Measurements from ENCODE around the gene CLIC3.

CLIC3 gene

DNA sequence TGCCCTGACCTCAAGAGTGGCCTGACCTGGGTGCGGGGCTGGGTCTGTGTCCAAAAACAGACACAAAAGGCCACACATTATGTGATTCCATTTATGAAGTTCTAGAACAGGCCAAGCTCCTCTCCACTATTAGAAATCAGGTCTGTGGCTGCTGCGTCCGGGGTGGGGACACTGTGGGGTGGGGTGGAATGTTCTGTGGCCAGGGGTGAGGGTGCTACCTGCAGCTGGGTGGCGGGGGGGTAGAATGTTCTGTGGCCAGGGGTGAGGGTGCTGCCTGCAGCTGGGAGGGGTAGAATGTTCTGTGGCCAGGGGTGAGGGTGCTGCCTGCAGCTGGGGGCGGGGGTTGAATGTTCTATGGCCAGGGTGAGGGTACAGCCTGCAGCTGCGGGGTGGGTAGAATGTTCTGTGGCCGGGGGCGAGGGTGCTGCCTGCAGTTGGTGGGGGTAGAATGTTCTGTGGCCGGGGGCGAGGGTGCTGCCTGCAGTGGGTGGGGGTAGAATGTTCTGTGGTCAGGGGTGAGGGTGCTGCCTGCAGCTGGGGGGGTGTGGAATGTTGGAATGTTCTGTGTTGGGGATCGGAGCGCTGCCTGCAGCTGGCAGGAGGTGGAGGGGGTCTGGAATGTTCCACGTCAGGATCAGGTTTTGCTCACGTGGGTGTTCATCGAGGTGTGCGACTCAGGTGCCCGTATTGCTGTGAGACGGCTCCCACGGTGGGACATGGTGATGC is 36.0 kb downstream of the CLIC3 start:
- Mint-ChIP-seq H3K27ac (no peak overlapping the region), H3K36me3 (ENCODE audit: low read depth) (no peaks in the 10 kb centered on the region), H3K4me1 (ENCODE audit: low read depth) (peaks cover 8% of the 10 kb centered on the region), H3K4me3 (no peak overlapping the region), H3K9me3 (peaks cover 10% of the 10 kb centered on the region), H3K27me3 (peaks cover 11% of the 10 kb centered on the region)
- intact Hi-C loops (cut with micrococcal nuclease): no loop called here

DNA sequence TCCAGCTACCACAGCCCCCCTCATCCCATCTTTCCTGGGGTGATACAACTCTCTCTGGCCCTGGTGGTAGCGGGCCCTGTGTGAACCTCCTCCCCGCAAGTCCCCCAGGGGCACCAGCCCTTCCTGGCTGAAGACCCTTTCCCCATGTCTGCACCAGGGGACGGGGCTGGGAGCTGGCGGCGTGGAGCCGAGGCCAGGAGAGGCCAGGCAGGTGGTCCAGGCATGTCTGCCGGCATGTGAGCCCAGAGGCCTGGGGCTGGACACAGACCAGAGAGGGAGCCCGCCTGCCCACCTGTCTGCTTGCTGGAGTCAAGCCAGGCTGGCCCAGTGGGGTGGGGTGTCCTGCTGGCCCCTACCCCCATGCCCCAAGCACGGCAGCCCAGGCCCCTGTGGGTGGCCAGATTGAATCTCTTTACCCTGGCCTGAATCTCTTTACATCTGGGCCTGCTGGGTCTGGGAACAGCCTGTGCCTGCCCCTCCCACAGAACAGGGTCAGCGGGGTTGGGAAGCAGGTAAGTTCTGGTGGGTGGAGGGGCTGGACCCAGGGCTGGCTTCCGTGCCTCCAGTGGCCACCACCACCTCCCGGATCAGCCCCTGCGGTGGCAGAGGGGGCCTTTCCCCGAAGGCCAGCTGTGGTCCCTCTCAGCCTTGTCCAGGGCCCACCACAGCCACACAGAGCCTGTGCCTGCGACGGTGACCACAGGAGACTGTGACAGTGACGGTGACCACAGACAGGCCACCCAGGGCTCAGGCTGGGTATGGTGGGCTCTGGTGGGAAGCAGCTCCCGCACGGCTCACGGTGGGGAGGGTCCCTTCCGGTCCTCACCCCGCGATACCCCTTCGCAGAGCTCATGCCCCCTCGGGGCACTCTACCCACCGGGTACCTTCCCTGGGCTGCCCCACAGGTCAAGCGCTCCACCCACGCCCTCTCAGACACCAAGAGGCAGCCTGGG is 37.2 kb downstream of the CLIC3 start:
- Mint-ChIP-seq H3K4me3 (no peak overlapping the region), H3K27ac (no peak overlapping the region)

DNA sequence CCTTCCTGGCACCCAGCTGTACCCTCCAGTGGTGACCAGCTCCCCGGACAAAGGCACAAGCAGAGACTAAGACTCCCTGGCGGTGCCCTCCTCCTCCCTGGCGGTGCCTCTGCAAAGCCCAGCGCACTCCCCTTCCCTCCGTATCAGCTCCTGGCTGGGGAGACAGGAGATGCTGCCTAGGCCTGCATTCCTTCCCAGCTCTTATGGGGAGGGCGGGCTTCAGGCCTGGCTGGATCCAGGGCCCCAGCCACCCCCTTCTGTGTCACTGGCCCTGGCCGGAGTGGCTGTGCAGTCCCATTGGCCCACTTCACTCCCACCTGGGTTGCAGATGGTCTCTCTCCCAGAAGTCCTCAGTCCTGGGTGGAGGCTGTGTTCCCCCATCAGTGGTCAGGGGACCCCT is 37.9 kb downstream of the CLIC3 start:
- H3K4me1 Mint-ChIP-seq (ENCODE audit: low read depth): no peaks in the 10 kb centered on the region

More for the DNA sequence above, 37.2 kb downstream of the CLIC3 start:
- no peaks in the 10 kb centered on the region for H3K36me3 Mint-ChIP-seq (ENCODE audit: low read depth)
- H3K9me3 Mint-ChIP-seq: peaks cover 10% of the 10 kb centered on the region
- intact Hi-C loops (cut with micrococcal nuclease): no loop called here
- peaks cover 1% of the 10 kb centered on the region for H3K4me1 Mint-ChIP-seq (ENCODE audit: low read depth)
- H3K27me3 Mint-ChIP-seq: peaks cover 16% of the 10 kb centered on the region

DNA sequence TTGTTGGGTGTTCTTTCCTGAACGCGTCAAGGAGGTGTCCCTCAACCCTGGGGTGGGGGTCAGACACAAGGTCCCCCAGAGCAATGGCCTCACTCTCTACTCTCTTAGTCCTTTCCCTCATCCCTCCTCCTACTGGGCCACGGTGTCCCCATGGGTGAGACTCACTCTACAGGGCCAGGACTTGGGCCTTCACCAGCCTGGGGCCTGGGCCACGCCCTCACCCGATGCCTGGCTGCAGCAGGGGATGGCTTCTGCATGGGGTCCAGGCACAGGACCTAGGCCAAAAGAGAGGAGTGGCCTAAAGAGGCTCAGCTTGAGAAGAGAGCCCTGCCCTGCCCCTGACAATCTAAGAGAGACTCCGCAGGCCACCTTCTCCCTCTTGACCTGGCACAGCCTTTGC is 38.5 kb downstream of the CLIC3 start:
- H3K27ac Mint-ChIP-seq: no peak overlapping the region

More for the DNA sequence above, 37.9 kb downstream of the CLIC3 start:
- no peak overlapping the region for H3K27ac Mint-ChIP-seq
- H3K27me3 Mint-ChIP-seq: peaks cover 16% of the 10 kb centered on the region
- intact Hi-C loops (cut with micrococcal nuclease): no loop called here
- no peaks in the 10 kb centered on the region for H3K36me3 Mint-ChIP-seq (ENCODE audit: low read depth)
- no peak overlapping the region for H3K4me3 Mint-ChIP-seq
- H3K9me3 Mint-ChIP-seq: peaks cover 10% of the 10 kb centered on the region

DNA sequence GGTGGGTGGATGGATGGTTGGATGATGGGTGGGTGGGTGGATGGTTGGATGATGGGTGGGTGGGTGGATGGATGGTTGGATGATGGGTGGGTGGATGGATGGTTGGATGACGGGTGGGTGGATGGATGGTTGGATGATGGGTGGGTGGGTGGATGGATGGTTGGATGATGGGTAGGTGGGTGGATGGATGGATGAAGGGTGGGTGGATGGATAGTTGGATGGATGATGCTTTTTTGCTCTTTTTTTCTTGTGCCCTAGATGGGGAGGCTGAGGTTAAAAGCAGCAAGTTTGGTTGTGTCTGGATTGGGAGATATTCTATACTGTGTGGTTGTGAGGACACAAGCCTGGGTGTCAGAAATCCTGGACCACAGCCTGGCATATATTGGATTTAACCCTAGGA is 38.9 kb downstream of the CLIC3 start:
- H3K4me3 Mint-ChIP-seq: no peak overlapping the region
- peaks cover 10% of the 10 kb centered on the region for H3K9me3 Mint-ChIP-seq
- H3K27me3 Mint-ChIP-seq: peaks cover 13% of the 10 kb centered on the region
- intact Hi-C loops (cut with micrococcal nuclease): no loop called here
- H3K27ac Mint-ChIP-seq: no peak overlapping the region
- no peaks in the 10 kb centered on the region for H3K4me1 Mint-ChIP-seq (ENCODE audit: low read depth)
- H3K36me3 Mint-ChIP-seq (ENCODE audit: low read depth): no peaks in the 10 kb centered on the region

More for the DNA sequence above, 38.5 kb downstream of the CLIC3 start:
- Mint-ChIP-seq H3K9me3 (peaks cover 10% of the 10 kb centered on the region), H3K36me3 (ENCODE audit: low read depth) (no peaks in the 10 kb centered on the region), H3K4me1 (ENCODE audit: low read depth) (no peaks in the 10 kb centered on the region), H3K4me3 (no peak overlapping the region), H3K27me3 (peaks cover 14% of the 10 kb centered on the region)
- intact Hi-C loops (cut with micrococcal nuclease): no loop called here

DNA sequence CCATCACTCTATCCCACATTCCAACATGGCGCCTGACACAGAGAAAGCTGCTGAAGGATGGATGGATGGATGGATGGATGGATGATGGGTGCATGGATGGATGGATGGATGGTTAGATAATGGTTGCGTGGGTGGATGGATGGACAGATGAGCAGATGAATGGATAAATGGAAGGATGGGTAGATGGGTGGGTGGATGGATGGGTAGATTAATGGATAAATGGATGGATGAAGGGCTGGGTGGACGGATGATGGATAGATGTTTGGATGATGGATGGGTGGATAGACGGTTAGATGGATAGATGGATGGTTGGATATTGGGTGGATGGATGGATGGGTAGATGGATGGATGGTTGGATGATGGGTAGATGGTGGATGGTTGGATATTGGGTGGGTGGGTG is 39.8 kb downstream of the CLIC3 start:
- intact Hi-C loops (cut with micrococcal nuclease): no loop called here
- no peak overlapping the region for H3K27ac Mint-ChIP-seq
- no peak overlapping the region for H3K4me3 Mint-ChIP-seq

DNA sequence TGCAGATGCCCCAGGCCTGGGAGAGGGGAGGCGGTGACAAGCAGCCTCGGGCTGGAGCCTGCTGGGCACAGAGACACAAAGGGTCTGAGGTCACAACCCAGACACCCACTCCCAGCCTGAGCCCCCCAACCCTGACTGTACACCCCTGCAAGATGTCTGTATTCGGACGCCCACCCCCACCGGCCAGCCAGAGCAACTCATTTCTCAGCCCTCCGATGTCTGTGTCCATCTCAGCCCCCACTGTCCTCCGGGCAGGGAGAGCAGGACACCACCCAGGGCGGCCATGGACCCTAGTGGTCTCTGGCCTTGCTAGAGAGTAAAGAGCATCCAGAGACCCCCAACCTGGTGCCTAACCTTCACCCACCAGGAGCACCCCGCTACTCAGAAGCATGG is 40.4 kb downstream of the CLIC3 start:
- H3K4me1 Mint-ChIP-seq (ENCODE audit: low read depth): no peaks in the 10 kb centered on the region
- peaks cover 13% of the 10 kb centered on the region for H3K27me3 Mint-ChIP-seq
- no peak overlapping the region for H3K4me3 Mint-ChIP-seq
- no peak overlapping the region for H3K27ac Mint-ChIP-seq
- H3K9me3 Mint-ChIP-seq: peaks cover 10% of the 10 kb centered on the region
- intact Hi-C loops (cut with micrococcal nuclease): no loop called here
- H3K36me3 Mint-ChIP-seq (ENCODE audit: low read depth): no peaks in the 10 kb centered on the region

More for the DNA sequence above, 39.8 kb downstream of the CLIC3 start:
- Mint-ChIP-seq H3K9me3 (peaks cover 10% of the 10 kb centered on the region), H3K27me3 (peaks cover 13% of the 10 kb centered on the region), H3K36me3 (ENCODE audit: low read depth) (no peaks in the 10 kb centered on the region), H3K4me1 (ENCODE audit: low read depth) (no peaks in the 10 kb centered on the region)

DNA sequence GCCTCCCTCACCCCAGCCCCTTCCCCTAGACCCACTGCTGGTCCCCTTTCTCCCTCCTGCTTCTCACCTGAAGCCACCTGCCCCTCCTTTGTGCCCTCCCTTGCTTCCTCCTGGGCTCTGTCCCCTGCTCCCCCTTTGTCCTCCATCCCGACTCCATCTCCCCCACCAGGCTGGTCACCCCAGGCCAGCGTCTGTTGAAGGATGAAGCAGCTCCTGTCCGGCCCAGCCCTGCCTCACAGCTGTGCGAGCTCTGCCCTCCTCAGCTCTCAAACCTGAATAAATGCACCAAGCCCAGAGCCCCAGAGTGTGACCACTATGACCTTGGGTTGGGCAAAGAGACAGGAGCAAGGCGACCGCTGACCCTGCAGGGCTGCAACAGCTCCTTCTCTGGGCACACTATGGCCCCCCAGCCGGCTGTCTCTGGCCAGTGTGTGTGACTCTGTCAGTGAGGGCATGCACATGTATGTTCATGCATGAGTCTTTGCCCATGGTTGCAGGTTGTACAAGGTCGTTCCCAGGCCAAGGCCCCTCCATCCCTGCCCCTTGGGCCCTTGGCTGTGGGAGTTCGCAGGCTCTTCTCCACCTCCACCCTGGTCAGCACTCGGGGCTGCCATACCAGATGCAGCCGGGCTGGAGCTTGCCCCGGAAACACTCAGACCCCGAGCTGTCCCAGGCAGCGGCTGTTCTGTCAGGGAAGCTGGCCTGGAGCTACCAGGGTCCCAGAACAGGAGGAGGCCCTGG is 41.0 kb downstream of the CLIC3 start:
- Mint-ChIP-seq H3K4me3 (no peak overlapping the region), H3K4me1 (ENCODE audit: low read depth) (peaks cover 5% of the 10 kb centered on the region), H3K9me3 (peaks cover 10% of the 10 kb centered on the region), H3K27me3 (peaks cover 11% of the 10 kb centered on the region), H3K27ac (no peak overlapping the region), H3K36me3 (ENCODE audit: low read depth) (no peaks in the 10 kb centered on the region)
- intact Hi-C loops (cut with micrococcal nuclease): no loop called here

DNA sequence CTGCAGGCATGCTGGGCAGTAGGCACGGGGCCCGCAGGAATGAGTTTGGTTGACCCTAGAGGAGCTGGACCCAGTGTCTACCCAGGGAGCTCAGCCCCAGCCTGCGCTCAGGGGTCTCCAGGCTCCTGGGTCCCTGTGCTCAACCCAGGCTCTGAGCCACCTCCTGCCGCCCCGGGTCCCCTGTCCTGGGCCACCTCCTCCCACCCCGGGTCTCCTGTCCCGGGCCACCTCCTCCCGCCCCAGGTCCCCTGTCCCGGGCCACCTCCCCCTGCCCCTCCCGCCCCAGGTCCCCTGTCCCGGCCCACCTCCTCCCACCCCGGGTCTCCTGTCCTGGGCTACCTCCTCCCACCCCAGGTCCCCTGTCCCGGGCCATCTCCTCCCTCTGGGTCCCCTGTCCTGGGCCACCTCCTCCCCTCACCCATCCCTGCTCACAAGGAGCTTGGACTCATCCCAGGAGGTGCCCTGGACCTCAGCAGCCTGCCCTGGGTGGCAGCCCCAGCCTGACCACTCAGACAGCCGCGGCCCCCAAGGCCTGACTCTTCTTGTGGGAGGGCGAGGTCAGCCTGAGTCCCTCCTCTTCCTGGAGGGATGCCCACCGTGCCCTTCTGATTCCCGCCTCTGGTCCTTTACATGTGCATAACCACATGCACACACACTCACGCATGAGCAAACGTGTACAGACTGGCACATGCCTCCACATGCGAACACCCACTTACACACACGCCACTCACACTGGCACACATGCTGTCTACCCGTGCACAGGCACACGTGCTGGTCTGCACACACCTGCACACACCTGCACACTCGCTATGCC is 41.9 kb downstream of the CLIC3 start:
- intact Hi-C loops (cut with micrococcal nuclease): no loop called here
- peaks cover 11% of the 10 kb centered on the region for H3K27me3 Mint-ChIP-seq
- H3K4me1 Mint-ChIP-seq (ENCODE audit: low read depth): peaks cover 11% of the 10 kb centered on the region
- no peak overlapping the region for H3K27ac Mint-ChIP-seq
- H3K4me3 Mint-ChIP-seq: no peak overlapping the region
- H3K9me3 Mint-ChIP-seq: peaks cover 10% of the 10 kb centered on the region
- H3K36me3 Mint-ChIP-seq (ENCODE audit: low read depth): no peaks in the 10 kb centered on the region

DNA sequence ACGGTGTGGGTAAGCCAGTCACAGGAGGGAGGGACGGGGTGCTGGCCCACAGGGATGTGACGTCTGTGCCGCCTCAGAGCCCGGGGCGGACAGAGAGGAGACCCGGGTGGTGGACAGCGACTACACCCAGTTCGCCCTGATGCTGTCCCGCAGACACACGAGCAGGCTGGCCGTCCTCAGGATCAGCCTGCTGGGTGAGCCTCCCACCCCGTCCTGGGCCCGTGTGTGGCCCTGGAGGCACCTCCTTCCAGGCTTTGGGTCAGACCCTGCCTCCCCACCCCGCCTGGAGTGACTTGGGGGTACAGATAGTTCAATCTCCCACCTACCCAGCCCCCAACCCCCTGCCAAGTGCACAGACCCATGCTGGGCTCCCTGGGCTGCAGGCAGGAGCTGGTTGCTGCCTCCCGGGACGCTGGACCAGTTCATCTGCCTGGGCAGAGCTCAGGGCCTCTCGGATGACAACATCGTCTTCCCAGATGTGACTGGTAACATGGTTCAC is 42.5 kb downstream of the CLIC3 start:
- intact Hi-C loops (cut with micrococcal nuclease): no loop called here
- no peak overlapping the region for H3K27ac Mint-ChIP-seq
- no peaks in the 10 kb centered on the region for H3K36me3 Mint-ChIP-seq (ENCODE audit: low read depth)
- peaks cover 10% of the 10 kb centered on the region for H3K9me3 Mint-ChIP-seq
- no peak overlapping the region for H3K4me3 Mint-ChIP-seq
- peaks cover 11% of the 10 kb centered on the region for H3K4me1 Mint-ChIP-seq (ENCODE audit: low read depth)
- H3K27me3 Mint-ChIP-seq: peaks cover 11% of the 10 kb centered on the region

DNA sequence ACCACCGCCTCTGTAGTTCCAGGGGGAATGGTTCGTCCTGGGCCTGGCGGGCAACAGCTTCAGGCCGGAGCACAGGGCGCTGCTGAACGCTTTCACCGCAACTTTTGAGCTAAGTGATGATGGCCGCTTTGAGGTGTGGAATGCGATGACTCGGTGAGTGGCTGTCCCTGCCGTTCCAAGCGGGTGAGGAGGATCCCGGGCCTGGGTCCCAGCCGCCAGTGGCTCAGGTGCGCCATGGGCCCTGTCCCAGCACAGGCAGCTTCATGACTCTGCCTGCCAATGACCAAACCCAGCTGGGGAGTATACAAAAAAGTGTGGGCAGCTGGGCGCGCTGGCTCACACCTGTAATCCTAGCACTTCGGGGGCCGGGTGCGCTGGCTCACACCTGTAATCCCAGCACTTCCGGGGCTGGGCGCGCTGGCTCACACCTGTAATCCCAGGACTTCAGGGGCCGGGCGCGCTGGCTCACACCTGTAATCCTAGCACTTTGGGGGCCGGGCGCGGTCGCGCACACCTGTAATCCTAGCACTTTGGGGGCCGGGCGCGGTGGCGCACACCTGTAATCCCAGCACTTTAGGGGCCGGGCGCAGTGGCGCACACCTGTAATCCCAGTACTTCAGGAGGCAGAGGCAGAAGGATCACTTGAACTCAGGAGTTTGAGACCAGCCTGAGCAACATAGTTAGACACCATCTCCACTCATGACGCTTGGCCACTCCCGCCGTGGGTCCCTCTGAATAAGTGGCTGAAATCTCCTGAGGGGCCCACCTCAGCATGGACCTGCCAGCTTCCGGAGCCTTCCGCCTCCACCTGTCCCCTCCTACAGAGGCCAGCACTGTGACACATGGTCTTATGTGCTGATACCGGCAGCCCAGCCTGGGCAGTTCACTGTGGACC is 43.2 kb downstream of the CLIC3 start:
- intact Hi-C loops (cut with micrococcal nuclease): no loop called here
- Mint-ChIP-seq H3K4me3 (no peak overlapping the region), H3K36me3 (ENCODE audit: low read depth) (no peaks in the 10 kb centered on the region), H3K27ac (no peak overlapping the region), H3K9me3 (peaks cover 10% of the 10 kb centered on the region), H3K4me1 (ENCODE audit: low read depth) (peaks cover 16% of the 10 kb centered on the region), H3K27me3 (peaks cover 10% of the 10 kb centered on the region)

DNA sequence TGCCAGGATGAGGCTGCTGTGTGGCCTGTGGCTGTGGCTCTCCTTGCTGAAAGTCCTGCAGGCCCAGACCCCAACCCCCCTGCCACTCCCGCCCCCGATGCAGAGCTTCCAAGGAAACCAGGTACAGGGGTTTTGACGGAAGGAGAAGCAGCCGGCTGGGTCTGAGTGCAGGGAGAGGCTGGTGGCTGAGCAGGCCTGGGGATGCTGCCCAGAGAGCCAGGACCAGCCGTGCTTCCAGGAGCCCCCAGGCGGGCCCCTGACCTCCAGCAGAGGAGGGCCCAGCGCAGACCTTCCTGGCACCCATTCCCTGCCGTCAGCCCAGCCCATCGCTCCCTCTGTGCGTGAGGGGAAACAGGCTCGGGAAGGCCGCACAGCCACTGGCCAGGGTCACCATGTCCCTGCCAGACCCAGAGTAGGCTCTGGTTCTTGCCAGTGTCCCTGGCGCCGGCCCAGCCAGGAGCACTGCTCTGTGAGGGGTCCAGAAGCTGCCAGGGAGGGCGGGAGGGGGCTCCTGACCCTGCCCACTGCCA is 44.0 kb downstream of the CLIC3 start:
- peaks cover 10% of the 10 kb centered on the region for H3K9me3 Mint-ChIP-seq
- no peak overlapping the region for H3K27ac Mint-ChIP-seq
- intact Hi-C loops (cut with micrococcal nuclease): no loop called here
- H3K27me3 Mint-ChIP-seq: peaks cover 9% of the 10 kb centered on the region
- H3K4me1 Mint-ChIP-seq (ENCODE audit: low read depth): peaks cover 23% of the 10 kb centered on the region
- H3K4me3 Mint-ChIP-seq: no peak overlapping the region
- H3K36me3 Mint-ChIP-seq (ENCODE audit: low read depth): no peaks in the 10 kb centered on the region
